H1 (cell line): ENCODE measurements around the gene MYO3A. TPM values are rescaled to one million over a fixed set of nuclear protein-coding genes. Genes with fewer than 3 reads are reported as not detected.

Experiments
- CTCF ChIA-PET: fragments of 300-600 bp; sonication (Branson Sonifier 250); formaldehyde crosslinking; loops from one replicate; lab custom pipeline; 2021; ENCODE audit not compliant: partially characterized antibody; lab: Charles Lee
- POLR2A ChIA-PET: fragments of 300-600 bp; sonication (Branson Sonifier 250); formaldehyde crosslinking; loops from one replicate; lab custom pipeline; 2021; ENCODE audit warnings: inconsistent platforms; ENCODE audit not compliant: partially characterized antibody; lab: Charles Lee
- DNase-seq, 2 experiments: peaks; one replicate each; pipeline versions ENCODE4 v3.0.0 to v3.0.0-alpha.2; 2010 to 2022; ENCODE audit warnings: low spot score in 2 of 2, low read depth in 1 of 2, mixed read lengths in 1 of 2
- FAIRE-seq: peaks from 2 replicates; lab custom pipeline; 2011; peaks lifted over from hg19 to GRCh38; lab: Jason Lieb, UNC
- H2AFZ ChIP-seq: 2 replicates; pipeline ENCODE4 v1.8.1; 2012; ENCODE audit warnings: low read length, inconsistent platforms
- H2AK5ac ChIP-seq: 2 replicates; pipeline ENCODE4 v1.6.1; 2013; ENCODE audit warnings: low read depth, low read length
- H2BK120ac ChIP-seq: replicated peaks from 2 replicates; pipeline ENCODE3; 2013; ENCODE audit warnings: low read depth, low read length, inconsistent platforms
- H2BK12ac ChIP-seq: 2 replicates; pipeline ENCODE4 v1.6.1; 2013; ENCODE audit warnings: low read depth, low read length
- H2BK15ac ChIP-seq: 2 replicates; pipeline ENCODE4 v1.6.1; 2013; ENCODE audit warnings: low read length
- H2BK20ac ChIP-seq: 2 replicates; pipeline ENCODE4 v1.6.1; 2013; ENCODE audit warnings: low read length
- H2BK5ac ChIP-seq: 2 replicates; pipeline ENCODE4 v1.6.1; 2013; ENCODE audit warnings: low read depth, low read length
- H3K14ac ChIP-seq: 2 replicates; pipeline ENCODE4 v1.6.1; 2013; ENCODE audit warnings: inconsistent platforms; ENCODE audit not compliant: insufficient read length
- H3K18ac ChIP-seq: 2 replicates; pipeline ENCODE4 v1.6.1; 2013; ENCODE audit warnings: low read length; ENCODE audit errors: extremely low read depth
- H3K23ac ChIP-seq: 2 replicates; pipeline ENCODE4 v1.6.1; 2013; ENCODE audit warnings: inconsistent platforms; ENCODE audit not compliant: insufficient read length
- H3K23me2 ChIP-seq: 2 replicates; pipeline ENCODE4 v1.6.1; 2013; ENCODE audit warnings: low read depth, low read length
- H3K27ac ChIP-seq: 2 replicates; pipeline ENCODE4 v1.6.1; 2011; ENCODE audit warnings: low read depth, low read length, inconsistent platforms
- H3K27me3 ChIP-seq, 4 experiments: replicated peaks in 1 of 4; 1 replicate in 1 of 4; 2 replicates in 3 of 4; pipeline versions ENCODE4 v1.6.1 to v1.8.1; 2011 to 2013; ENCODE audit warnings: low read length in 3 of 4, mild to moderate bottlenecking in 3 of 4, inconsistent platforms in 2 of 4, mixed read lengths in 2 of 4, moderate library complexity in 1 of 4; ENCODE audit not compliant: control insufficient read depth in 3 of 4, insufficient read depth in 3 of 4; ENCODE audit errors: extremely low read depth in 1 of 4
- H3K36me3 ChIP-seq, 4 experiments: 2 replicates each; pipeline versions ENCODE4 v1.6.1 to v1.8.1; 2011 to 2013; ENCODE audit warnings: mild to moderate bottlenecking in 4 of 4, low read length in 3 of 4, moderate library complexity in 2 of 4, control low read depth in 1 of 4, inconsistent platforms in 1 of 4; ENCODE audit not compliant: insufficient read depth in 4 of 4, control insufficient read depth in 2 of 4
- H3K4ac ChIP-seq: replicated peaks from 2 replicates; pipeline ENCODE3; 2013; ENCODE audit warnings: low read length, low read depth, mixed read lengths, inconsistent platforms; ENCODE audit not compliant: insufficient read length
- H3K4me1 ChIP-seq, 4 experiments: replicated peaks in 1 of 4; 1 replicate in 1 of 4; 2 replicates in 3 of 4; pipeline versions ENCODE4 v1.6.1 to v1.8.1; 2011 to 2013; ENCODE audit warnings: low read length in 3 of 4, inconsistent platforms in 2 of 4, mixed read lengths in 1 of 4; ENCODE audit not compliant: insufficient read depth in 4 of 4, control insufficient read depth in 3 of 4
- H3K4me2 ChIP-seq, 2 experiments: 2 replicates each; pipeline versions ENCODE4 v1.6.1 to v1.8.1; 2011 to 2013; ENCODE audit warnings: low read depth in 2 of 2, low read length in 2 of 2, control low read depth in 1 of 2, inconsistent platforms in 1 of 2, mild to moderate bottlenecking in 1 of 2; ENCODE audit not compliant: insufficient read depth in 1 of 2
- H3K4me3 ChIP-seq, 4 experiments: fragments of 200-600, 300-600 bp in 1 of 4; sonication (generic), shearing (Covaris generic), sonication (Bioruptor Twin) in 1 of 4; 2 replicates each; pipeline versions ENCODE4 v1.5.1 to v1.8.1; 2011 to 2016; ENCODE audit warnings: low read length in 4 of 4, low read depth in 3 of 4, control low read depth in 2 of 4, inconsistent platforms in 2 of 4, mild to moderate bottlenecking in 2 of 4, mixed read lengths in 1 of 4, moderate library complexity in 1 of 4; ENCODE audit not compliant: insufficient read depth in 2 of 4; ENCODE audit errors: extremely low read depth in 1 of 4
- H3K56ac ChIP-seq: replicated peaks from 2 replicates; pipeline ENCODE3; 2013; ENCODE audit warnings: low read depth, mild to moderate bottlenecking, mixed read lengths, low read length, inconsistent platforms; ENCODE audit not compliant: insufficient read length
- H3K79me1 ChIP-seq: 2 replicates; pipeline ENCODE4 v1.6.1; 2013; ENCODE audit warnings: low read depth, low read length, control low read depth
- H3K79me2 ChIP-seq, 2 experiments: 2 replicates each; pipeline versions ENCODE4 v1.6.1 to v1.8.1; 2012 to 2013; ENCODE audit warnings: low read length in 2 of 2, mild to moderate bottlenecking in 2 of 2, inconsistent platforms in 1 of 2; ENCODE audit not compliant: insufficient read depth in 2 of 2, control insufficient read depth in 1 of 2
- H3K9ac ChIP-seq, 4 experiments: replicated peaks in 1 of 4; 1 replicate in 1 of 4; 2 replicates in 3 of 4; pipeline versions ENCODE4 v1.6.1 to v1.8.1; 2011 to 2013; ENCODE audit warnings: low read depth in 3 of 4, low read length in 3 of 4, control low read depth in 2 of 4, mild to moderate bottlenecking in 2 of 4, moderate library complexity in 2 of 4, inconsistent platforms in 1 of 4; ENCODE audit errors: extremely low read depth in 1 of 4
- H3K9me3 ChIP-seq, 2 experiments: 2 replicates each; pipeline versions ENCODE4 v1.6.1 to v1.8.1; 2012 to 2013; ENCODE audit warnings: mild to moderate bottlenecking in 2 of 2, moderate library complexity in 2 of 2, control low read depth in 1 of 2, inconsistent platforms in 1 of 2, low read depth in 1 of 2, low read length in 1 of 2, mixed read lengths in 1 of 2; ENCODE audit not compliant: insufficient read depth in 2 of 2
- H4K20me1 ChIP-seq, 2 experiments: replicated peaks in 1 of 2; 2 replicates each; pipeline versions ENCODE3 to v1.8.1; 2011 to 2013; ENCODE audit warnings: inconsistent platforms in 2 of 2, low read length in 2 of 2, mild to moderate bottlenecking in 1 of 2; ENCODE audit not compliant: insufficient read depth in 2 of 2, control insufficient read depth in 1 of 2
- H4K5ac ChIP-seq: 2 replicates; pipeline ENCODE4 v1.6.1; 2013; ENCODE audit warnings: low read length, low read depth, mixed read lengths, inconsistent platforms; ENCODE audit not compliant: insufficient read length
- H4K8ac ChIP-seq: 2 replicates; pipeline ENCODE4 v1.8.0; 2013; ENCODE audit warnings: mild to moderate bottlenecking, moderate library complexity, low read length, inconsistent platforms; ENCODE audit not compliant: insufficient read depth; ENCODE audit errors: extremely low read depth
- H4K91ac ChIP-seq: replicated peaks from 2 replicates; pipeline ENCODE3; 2013; ENCODE audit warnings: low read length, mixed read lengths, inconsistent platforms; ENCODE audit not compliant: insufficient read length
- ASH2L ChIP-seq: fragments of 200-600, 300-600 bp; sonication (generic); IDR thresholded peaks from one replicate; pipeline ENCODE4 v1.7.1; 2017; ENCODE audit warnings: low read length
- BACH1 ChIP-seq: IDR thresholded peaks from 2 replicates; pipeline ENCODE4 v1.6.1; 2012; ENCODE audit warnings: low read length, improper control_type of control experiment
- BRCA1 ChIP-seq: IDR thresholded peaks from 2 replicates; pipeline ENCODE4 v1.6.1; 2012; ENCODE audit warnings: low read depth, low read length, improper control_type of control experiment
- CREB1 ChIP-seq: IDR thresholded peaks from 2 replicates; pipeline ENCODE4 v1.6.1; 2012; ENCODE audit warnings: inconsistent platforms
- E2F6 ChIP-seq: IDR thresholded peaks from 2 replicates; pipeline ENCODE4 v1.6.1; 2012; ENCODE audit warnings: inconsistent platforms
- GTF2F1 ChIP-seq: IDR thresholded peaks from 2 replicates; pipeline ENCODE4 v1.6.1; 2012; ENCODE audit warnings: low read depth, low read length, improper control_type of control experiment, borderline replicate concordance
- MAX ChIP-seq: IDR thresholded peaks from 2 replicates; pipeline ENCODE4 v1.6.1; 2012; ENCODE audit warnings: inconsistent platforms
- PHF8 ChIP-seq: fragments of 200-600 bp; sonication (generic); conservative IDR thresholded peaks from 2 replicates; pipeline ENCODE4 v1.7.1; 2012; ENCODE audit warnings: low read depth, mild to moderate bottlenecking, inconsistent platforms, low read length, moderate library complexity
- RBBP5 ChIP-seq: IDR thresholded peaks from 2 replicates; pipeline ENCODE4 v1.7.1; 2012; ENCODE audit warnings: low read depth, mild to moderate bottlenecking, inconsistent platforms, low read length, moderate library complexity, borderline replicate concordance
- TAF1 ChIP-seq: IDR thresholded peaks from 2 replicates; pipeline ENCODE4 v1.6.1; 2011; ENCODE audit warnings: mild to moderate bottlenecking, low read depth, low read length
- ZNF274 ChIP-seq: IDR thresholded peaks from 2 replicates; pipeline ENCODE4 v1.7.0; 2012; ENCODE audit warnings: low read length, borderline replicate concordance; ENCODE audit errors: extremely low read depth
- WGBS, 2 experiments: shearing (Covaris generic) in 1 of 2; methylation state at CpG; one replicate each; pipeline versions ENCODE4 v1.1.6 to v1.1.7; 2013 to 2015; ENCODE audit warnings: low lambda C conversion rate in 2 of 2, mixed read lengths in 2 of 2, inconsistent platforms in 1 of 2, low coverage in 1 of 2, missing lambda C conversion rate in 1 of 2; ENCODE audit not compliant: insufficient replicate concordance in 2 of 2, insufficient coverage in 1 of 2, insufficient read length in 1 of 2; ENCODE audit errors: extremely low coverage in 1 of 2, missing lambda C conversion rate in 1 of 2; 5-methylcytosine and 5-hydroxymethylcytosine counted together
- polyA plus RNA-seq, 7 experiments: library from polyadenylated mRNA; depleted of rRNA in 3 of 7; stranded (reverse) in 5 of 7; unstranded in 2 of 7; fragments of >200 nt in 5 of 7; fragments of 200-250 nt in 2 of 7; gene quantifications; 1 replicate in 5 of 7; 2 replicates in 1 of 7; 4 replicates in 1 of 7; pipeline versions ENCODE4 v1.2.1 to v1.2.3, GENCODE V29; 2011 to 2013; ENCODE audit warnings: missing spikeins in 2 of 7, mixed read lengths in 2 of 7
- total RNA-seq: library from RNA; stranded (reverse); fragmentation: NEBNext Ultra II Directional; extraction: Animal tissue kit (Norgen Biotek cat#: 25700); gene quantifications from 2 replicates; pipeline ENCODE4 v1.2.1, GENCODE V29; 2021

MYO3A gene
- total and polyA plus RNA-seq, 2 of the 8 experiments (the other 6 are each of a cell fraction or from before 2014, with no cell fraction given) = 3.9 to 5.3 TPM

- peak overlapping the region; percentile 87 for H3K18ac ChIP-seq
- H3K4me2 ChIP-seq = peak overlapping the region; percentile 92 to 98
- peaks cover 17 to 42% (median 28%) of the 10 kb centered on the region in 4 experiments for H3K4me1 ChIP-seq
- H2BK15ac ChIP-seq = no peak overlapping the region
- H3K9me3 ChIP-seq = no peaks in the 10 kb centered on the region
- H3K4ac ChIP-seq = no peak overlapping the region
- no peaks in the 10 kb centered on the region for H3K79me2 ChIP-seq
- CTCF ChIA-PET = interaction anchor here (0.8 to 1.3 kb wide), 2 partner anchors 27 to 458 kb away, joined by 3 to 5 read pairs; no protein-coding TSS in a partner anchor
- H3K27ac ChIP-seq = no peak overlapping the region
- H3K36me3 ChIP-seq = no peaks in the 10 kb centered on the region
- H3K9ac ChIP-seq = no peak overlapping the region
- H3K27me3 ChIP-seq = peaks cover 63 to 95% (median 87%) of the 10 kb centered on the region in 4 experiments
- H2AK5ac ChIP-seq = no peak overlapping the region
- H3K23ac ChIP-seq = no peak overlapping the region
- H4K5ac ChIP-seq = no peak overlapping the region
- no peak overlapping the region for H3K56ac ChIP-seq
- H2BK120ac ChIP-seq = no peak overlapping the region
- DNase-seq = peak in 1 of 2 experiments; percentile 87
- peak overlapping the region; percentile 35 for H4K91ac ChIP-seq
- H2AFZ ChIP-seq = no peak overlapping the region; the same call in 1 of the 2 replicates
- no peaks in the 10 kb centered on the region for H3K79me1 ChIP-seq
- WGBS, 2 experiments = 1% methylated on average over 50 of the region's 57 CpGs; no CpG with 5 or more reads in 1 of the 2 experiments
- H2BK20ac ChIP-seq = peak overlapping the region; percentile 93; the same call in 1 of the 2 replicates
- peaks cover 42% of the 10 kb centered on the region for H3K23me2 ChIP-seq
- H3K4me3 ChIP-seq = peak overlapping the region; percentile 33 to 68 (median 54)
- peak overlapping the region; percentile 70; the same call in 1 of the 2 replicates for H4K8ac ChIP-seq
- peak overlapping the region; percentile 95; the same call in 1 of the 2 replicates for H2BK5ac ChIP-seq
- H2BK12ac ChIP-seq = peak overlapping the region; percentile 75; the same call in 1 of the 2 replicates
- H4K20me1 ChIP-seq = peaks cover 0 to 2% of the 10 kb centered on the region in 2 experiments
- POLR2A ChIA-PET = no interaction called here
- no peak for FAIRE-seq
- no peak overlapping the region for H3K14ac ChIP-seq
- no peak for TF ChIP-seq ZNF274
- TF ChIP-seq RBBP5 = peak; percentile 60; the same call in 1 of the 2 replicates
- TF ChIP-seq ASH2L = peak; percentile 61
- TF ChIP-seq E2F6 = peak; percentile 96
- 0 out of 2 replicates have a peak, but pooled peaks have one; percentile 18 for TF ChIP-seq TAF1
- TF ChIP-seq PHF8 = 0 out of 2 replicates have a peak, but pooled peaks have one; percentile 28
- peak; percentile 93 for TF ChIP-seq MAX
- peak; percentile 60 for TF ChIP-seq CREB1
- no peak for TF ChIP-seq BRCA1
- peak; percentile 47; the same call in 1 of the 2 replicates for TF ChIP-seq BACH1
- TF ChIP-seq GTF2F1 = no peak
Measured at GRCh38 chr10:26215935-26216584, 282.0 kb downstream of the MYO3A start.
